Left lung (tissue), 10 donors: ENCODE results near the gene SATB1. TPM values are rescaled to one million over a fixed set of nuclear protein-coding genes. Genes with fewer than 3 reads are reported as not detected.

Experiments
- ATAC-seq: fragments of 200-7000 bp; cut with Tn5 transposase; one replicate; pipeline ENCODE4 v1.9.1; 2020; ENCODE audit warnings: moderate library complexity
- DNase-seq, 4 donors: peaks; one replicate each; pipeline ENCODE4 v3.0.0-alpha.2; 2013 to 2020
- H3K27ac ChIP-seq, 2 donors: fragments of 200-600 bp; sonication (generic) in 1 of 2; one replicate each; pipeline versions ENCODE4 v1.5.0 to v1.8.0; 2020 to 2021
- H3K27me3 ChIP-seq, 2 donors: fragments of 200-600 bp; sonication (generic) in 1 of 2; one replicate each; pipeline versions ENCODE4 v1.5.0 to v1.8.0; 2020 to 2021
- H3K36me3 ChIP-seq, 2 donors: fragments of 200-600 bp; sonication (generic) in 1 of 2; one replicate each; pipeline versions ENCODE4 v1.5.0 to v1.8.0; 2020 to 2021
- H3K4me1 ChIP-seq, 2 donors: fragments of 200-600 bp; one replicate each; pipeline ENCODE4 v1.8.0; 2021
- H3K4me3 ChIP-seq, 2 donors: fragments of 200-600 bp; sonication (generic) in 1 of 2; one replicate each; pipeline versions ENCODE4 v1.5.0 to v1.8.0; 2020 to 2021; ENCODE audit warnings: mild to moderate bottlenecking in 1 of 2
- H3K9me3 ChIP-seq, 2 donors: fragments of 200-600 bp; sonication (generic) in 1 of 2; one replicate each; pipeline versions ENCODE4 v1.5.0 to v1.8.0; 2020 to 2021
- CTCF ChIP-seq, 2 donors: fragments of 200-600 bp; sonication (generic) in 1 of 2; IDR thresholded peaks; one replicate each; pipeline versions ENCODE4 v1.5.0 to v1.8.0; 2021; ENCODE audit warnings: antibody characterized with exemption in 2 of 2
- intact Hi-C, 2 donors: fragments of 100-400 bp; cut with DNase I; formaldehyde crosslinking; loops; one replicate each; pipeline versions ENCODE4 v1.11.2 to v1.14.2; 2022
- polyA plus RNA-seq, 6 donors: library from polyadenylated mRNA; unstranded; fragments of 120-200 nt; gene quantifications; one replicate each; pipeline ENCODE4 v1.2.1, GENCODE V29; 2013; ENCODE audit not compliant: insufficient read length in 6 of 6
- total RNA-seq, 2 donors: library from RNA; stranded (reverse); fragmentation: NEBNext Ultra II Directional; extraction: Animal tissue kit (Norgen Biotek cat#: 25700); gene quantifications; one replicate each; pipeline ENCODE4 v1.2.1, GENCODE V29; 2021
- donor health status: DM: no; HTN: yes; CAD: no.
- donor health status: DM: no; HTN: no; CAD: no.

SATB1 gene
- total and polyA plus RNA-seq, 8 donors: 24.0 to 59.4 (median 52.0) TPM

- TF ChIP-seq CTCF (IDR thresholded peaks at IDR 0.05): no peak
- Histone ChIP-seq H3K27ac (no peak overlapping the region), H3K36me3 (peaks cover 0 to 24% of the 10 kb centered on the region in 2 donors), H3K27me3 (no peaks in the 10 kb centered on the region), H3K9me3 (no peaks in the 10 kb centered on the region), H3K4me1 (no peaks in the 10 kb centered on the region), H3K4me3 (no peak overlapping the region)
- ATAC-seq (no peak), DNase-seq (no peak)
- intact Hi-C loops: no loop called here
Measured at GRCh38 chr3:18372786-18373405, 52.2 kb downstream of the SATB1 start.

- H3K27me3 ChIP-seq: no peaks in the 10 kb centered on the region
- no peak overlapping the region for H3K4me3 ChIP-seq
- H3K27ac ChIP-seq: no peak overlapping the region
- H3K36me3 ChIP-seq: peaks cover 0 to 25% of the 10 kb centered on the region in 2 donors
- intact Hi-C loops: no loop called here
- no peaks in the 10 kb centered on the region for H3K4me1 ChIP-seq
- H3K9me3 ChIP-seq: no peaks in the 10 kb centered on the region
- DNase-seq: no peak
- no peak for ATAC-seq
- no peak for TF ChIP-seq CTCF (IDR thresholded peaks at IDR 0.05)
Measured at GRCh38 chr3:18370672-18371071, 54.5 kb downstream of the SATB1 start.

DNA sequence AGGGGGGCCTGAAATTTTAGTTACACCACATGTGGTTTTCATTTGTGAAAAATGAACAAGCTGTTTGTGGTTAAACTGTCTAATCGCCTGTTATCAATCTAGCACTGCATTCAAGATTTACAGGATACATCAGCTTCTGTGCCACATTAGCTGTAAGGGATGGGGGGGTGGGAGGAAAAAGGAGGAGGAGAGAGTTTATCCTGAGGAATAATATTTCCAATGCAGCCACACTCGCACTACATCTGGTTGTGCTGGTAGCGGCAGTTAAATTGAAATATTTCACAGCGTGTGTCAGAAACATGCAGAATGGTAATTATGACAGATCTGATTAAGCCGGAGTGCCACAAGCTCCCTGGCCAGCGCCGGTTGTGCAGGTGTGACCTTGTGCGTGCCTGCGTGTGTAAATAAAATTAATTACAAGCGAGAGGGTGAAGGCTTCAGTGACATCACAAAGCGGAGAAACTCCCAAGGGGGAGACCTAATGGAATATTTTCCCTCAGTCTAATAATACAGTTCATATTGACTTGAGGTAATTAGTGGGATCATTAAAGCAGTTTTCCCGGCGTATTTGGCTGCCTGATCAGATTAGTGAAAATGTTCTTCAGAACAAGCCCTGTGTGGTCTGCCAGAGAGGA is 55.5 kb downstream of the SATB1 start:
- Histone ChIP-seq H3K27me3 (no peaks in the 10 kb centered on the region), H3K27ac (no peak overlapping the region), H3K9me3 (no peaks in the 10 kb centered on the region), H3K4me1 (no peaks in the 10 kb centered on the region), H3K4me3 (no peak overlapping the region), H3K36me3 (peaks cover 0 to 25% of the 10 kb centered on the region in 2 donors)
- intact Hi-C loops: no loop called here
- ATAC-seq (no peak), DNase-seq (peak in 1 of 4 donors; percentile 29)
- no peak for TF ChIP-seq CTCF (IDR thresholded peaks at IDR 0.05)

DNA sequence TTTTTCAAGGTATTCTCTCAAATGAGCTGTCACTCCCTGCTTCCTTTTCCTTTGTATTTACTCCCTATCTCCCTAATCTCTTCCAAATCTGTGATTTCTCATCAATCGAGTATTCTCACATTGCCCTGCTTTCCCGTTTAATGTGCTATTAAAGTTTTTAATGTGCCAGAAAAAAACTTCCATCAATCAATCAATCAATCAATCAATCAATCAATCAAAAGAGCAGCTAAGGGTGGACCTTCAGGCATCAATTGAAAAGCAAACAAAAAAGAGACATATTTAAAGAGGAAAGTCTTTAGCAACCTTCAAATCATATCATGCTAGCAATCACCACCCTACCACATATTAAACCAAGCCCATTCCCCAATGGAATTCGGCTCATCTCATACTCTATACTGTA is 58.9 kb downstream of the SATB1 start:
- ATAC-seq (no peak), DNase-seq (no peak)
- Histone ChIP-seq H3K4me1 (no peaks in the 10 kb centered on the region), H3K36me3 (peaks cover 0 to 13% of the 10 kb centered on the region in 2 donors), H3K27me3 (no peaks in the 10 kb centered on the region), H3K27ac (no peak overlapping the region), H3K4me3 (no peak overlapping the region), H3K9me3 (no peaks in the 10 kb centered on the region)
- TF ChIP-seq CTCF (IDR thresholded peaks at IDR 0.05): no peak
- intact Hi-C loops: no loop called here

DNA sequence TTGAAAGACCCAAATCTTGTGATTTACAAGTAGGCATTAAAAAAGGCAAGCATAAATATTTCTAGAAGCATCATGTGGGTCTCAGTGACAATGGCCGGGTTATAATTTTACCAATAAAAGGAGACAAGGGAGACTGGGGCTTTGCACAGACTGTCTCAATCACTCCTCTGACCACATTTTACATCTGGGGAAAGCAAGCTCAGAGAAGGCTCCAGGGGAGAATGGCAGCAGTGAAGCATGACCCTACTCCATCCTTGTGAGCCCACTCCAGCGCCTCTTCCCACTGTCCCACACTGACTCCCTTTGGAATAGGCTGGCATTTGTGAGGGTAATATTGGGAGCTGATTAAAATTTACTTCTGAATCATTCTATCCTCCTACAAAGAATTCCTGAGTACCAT is 61.8 kb downstream of the SATB1 start:
- ATAC-seq: no peak
- H3K9me3 ChIP-seq: no peaks in the 10 kb centered on the region
- no peak overlapping the region for H3K4me3 ChIP-seq
- no peaks in the 10 kb centered on the region for H3K27me3 ChIP-seq
- no peak overlapping the region for H3K27ac ChIP-seq
- intact Hi-C loops: no loop called here
- peaks cover 0 to 9% of the 10 kb centered on the region in 2 donors for H3K36me3 ChIP-seq
- DNase-seq: no peak
- no peak for TF ChIP-seq CTCF (IDR thresholded peaks at IDR 0.05)
- H3K4me1 ChIP-seq: no peaks in the 10 kb centered on the region
